CD14-positive monocyte (primary cell): ENCODE data around the gene CFAP43. TPM values are rescaled to one million over a fixed set of nuclear protein-coding genes. Genes with fewer than 3 reads are reported as not detected.

ENCODE experiments used
- DNase-seq, 3 donors: peaks; one replicate each; pipeline ENCODE4 v3.0.0-alpha.2; 2011 to 2022
- H2AFZ ChIP-seq: 2 replicates; pipeline ENCODE4 v1.6.0; 2012; ENCODE audit warnings: mild to moderate bottlenecking, low read depth, low read length, inconsistent platforms; ENCODE audit not compliant: insufficient read depth, poor library complexity, severe bottlenecking
- H3K27ac ChIP-seq, 2 donors: 1 replicate in 1 of 2; 2 replicates in 1 of 2; pipeline ENCODE4 v1.5.1; 2012 to 2013; ENCODE audit warnings: low read length in 2 of 2, control low read depth in 1 of 2, inconsistent platforms in 1 of 2, low read depth in 1 of 2, mild to moderate bottlenecking in 1 of 2
- H3K27me3 ChIP-seq, 2 donors: one replicate each; pipeline versions ENCODE4 v1.6.0 to v1.6.1; 2011 to 2013; ENCODE audit warnings: low read length in 2 of 2; ENCODE audit not compliant: control insufficient read depth in 2 of 2, insufficient read depth in 2 of 2
- H3K36me3 ChIP-seq, 2 donors: replicated peaks in 1 of 2; 1 replicate in 1 of 2; 2 replicates in 1 of 2; pipeline versions ENCODE4 v1.5.1 to v1.6.1; 2012 to 2013; ENCODE audit warnings: low read length in 2 of 2, control low read depth in 1 of 2, inconsistent platforms in 1 of 2, mild to moderate bottlenecking in 1 of 2; ENCODE audit not compliant: insufficient read depth in 2 of 2, control insufficient read depth in 1 of 2
- H3K4me1 ChIP-seq, 2 donors: 1 replicate in 1 of 2; 2 replicates in 1 of 2; pipeline versions ENCODE4 v1.5.1 to v1.6.1; 2012 to 2013; ENCODE audit warnings: low read length in 2 of 2, control low read depth in 1 of 2, inconsistent platforms in 1 of 2, mild to moderate bottlenecking in 1 of 2, moderate library complexity in 1 of 2; ENCODE audit not compliant: insufficient read depth in 2 of 2, control insufficient read depth in 1 of 2
- H3K4me2 ChIP-seq: replicated peaks from 2 replicates; pipeline ENCODE3; 2012; ENCODE audit warnings: low read length, moderate library complexity, mild to moderate bottlenecking; ENCODE audit not compliant: poor library complexity, severe bottlenecking; ENCODE audit errors: extremely low read depth
- H3K4me3 ChIP-seq, 3 experiments: fragments of 200-600 bp in 1 of 3; sonication (generic) in 1 of 3; replicated peaks in 1 of 3; 1 replicate in 2 of 3; 2 replicates in 1 of 3; pipeline ENCODE4 v1.5.1; 2011 to 2013; ENCODE audit warnings: low read length in 3 of 3, mild to moderate bottlenecking in 3 of 3, control low read depth in 2 of 3, low read depth in 2 of 3, inconsistent platforms in 1 of 3, moderate library complexity in 1 of 3
- H3K79me2 ChIP-seq: 2 replicates; pipeline ENCODE4 v1.6.0; 2012; ENCODE audit warnings: mild to moderate bottlenecking, control low read depth, inconsistent platforms, low read length, moderate library complexity; ENCODE audit not compliant: insufficient read depth
- H3K9ac ChIP-seq: 2 replicates; pipeline ENCODE4 v1.6.0; 2017; ENCODE audit warnings: low read length, mild to moderate bottlenecking; ENCODE audit not compliant: insufficient read depth, poor library complexity, severe bottlenecking
- H3K9me3 ChIP-seq, 2 donors: replicated peaks in 1 of 2; 1 replicate in 1 of 2; 2 replicates in 1 of 2; pipeline versions ENCODE4 v1.5.1 to v1.6.1; 2012 to 2013; ENCODE audit warnings: low read length in 2 of 2, control low read depth in 1 of 2; ENCODE audit not compliant: control insufficient read depth in 1 of 2, insufficient read depth in 1 of 2
- H4K20me1 ChIP-seq: 2 replicates; pipeline ENCODE4 v1.6.0; 2012; ENCODE audit warnings: mild to moderate bottlenecking, low read length, control low read depth, moderate library complexity; ENCODE audit not compliant: insufficient read depth
- H3K27ac Mint-ChIP-seq, 7 donors: one replicate each; pipeline ENCODE4 v1.8.0; 2020; ENCODE audit warnings: mild to moderate bottlenecking in 7 of 7, mixed read lengths in 7 of 7, moderate library complexity in 6 of 7, inconsistent platforms in 2 of 7
- H3K27me3 Mint-ChIP-seq, 3 donors: one replicate each; pipeline ENCODE4 v1.8.0; 2021 to 2022; ENCODE audit warnings: low read depth in 3 of 3, mild to moderate bottlenecking in 3 of 3, mixed read lengths in 3 of 3, moderate library complexity in 3 of 3, inconsistent platforms in 1 of 3
- H3K36me3 Mint-ChIP-seq, 2 donors: one replicate each; pipeline ENCODE4 v1.8.0; 2020; ENCODE audit warnings: mixed read lengths in 2 of 2, inconsistent platforms in 1 of 2, mild to moderate bottlenecking in 1 of 2
- H3K4me1 Mint-ChIP-seq: one replicate; pipeline ENCODE4 v1.8.0; 2020; ENCODE audit warnings: mild to moderate bottlenecking, mixed read lengths
- H3K4me3 Mint-ChIP-seq, 2 donors: one replicate each; pipeline ENCODE4 v1.8.0; 2020; ENCODE audit warnings: mild to moderate bottlenecking in 2 of 2, mixed read lengths in 2 of 2, moderate library complexity in 1 of 2
- H3K9me3 Mint-ChIP-seq, 7 donors: one replicate each; pipeline ENCODE4 v1.8.0; 2020 to 2022; ENCODE audit warnings: mixed read lengths in 7 of 7, mild to moderate bottlenecking in 6 of 7, moderate library complexity in 6 of 7, inconsistent platforms in 2 of 7
- CTCF ChIP-seq: fragments of 200-600 bp; IDR thresholded peaks from one replicate; pipeline ENCODE4 v1.8.0; 2022; ENCODE audit warnings: antibody characterized with exemption, mild to moderate bottlenecking
- WGBS: methylation state at CpG from one replicate; pipeline ENCODE4 v1.1.5; 2013; ENCODE audit warnings: missing lambda C conversion rate; ENCODE audit not compliant: insufficient coverage; 5-methylcytosine and 5-hydroxymethylcytosine counted together
- intact Hi-C, 2 donors: fragments of 100-400 bp; cut with micrococcal nuclease; formaldehyde crosslinking; loops; one replicate each; pipeline versions ENCODE4 v1.15.0 to v1.15.1; 2023
- polyA plus RNA-seq, 3 donors: library from polyadenylated mRNA; depleted of rRNA in 1 of 3; unstranded in 2 of 3; stranded (reverse) in 1 of 3; fragments of 300-500 nt in 2 of 3; fragments of >200 nt in 1 of 3; fragmentation: Illumina TruSeq in 2 of 3; gene quantifications; 1 replicate in 2 of 3; 2 replicates in 1 of 3; pipeline ENCODE4 v1.2.3, GENCODE V29; 2012 to 2021

The CFAP43 gene
- polyA plus RNA-seq, 3 donors, result 0.06 TPM; not detected in 2

- no peaks in the 10 kb centered on the region for H4K20me1 ChIP-seq
- no peaks in the 10 kb centered on the region for H3K4me1 ChIP-seq
- no CpG with 5 or more reads among the region's 1 CpG for WGBS
- Mint-ChIP-seq H3K4me1 (no peaks in the 10 kb centered on the region), H3K27ac (no peak overlapping the region), H3K4me3 (no peak overlapping the region), H3K9me3 (peaks cover 0 to 6% (median 1%) of the 10 kb centered on the region in 7 donors), H3K27me3 (peaks cover 0 to 1% (median 0%) of the 10 kb centered on the region in 3 donors), H3K36me3 (no peaks in the 10 kb centered on the region)
- H3K4me2 ChIP-seq, result no peak overlapping the region
- H2AFZ ChIP-seq, result no peak overlapping the region
- H3K36me3 ChIP-seq, result no peaks in the 10 kb centered on the region
- H3K9ac ChIP-seq, result no peak overlapping the region
- no peak for TF ChIP-seq CTCF
- no peaks in the 10 kb centered on the region for H3K79me2 ChIP-seq
- H3K27ac ChIP-seq, result no peak overlapping the region
- H3K4me3 ChIP-seq, result no peak overlapping the region
- intact Hi-C loops, result no loop called here
- H3K27me3 ChIP-seq, result no peaks in the 10 kb centered on the region
- H3K9me3 ChIP-seq, result peaks cover 0 to 4% of the 10 kb centered on the region in 2 donors
- no peak for DNase-seq
These were observed 131.4 kb downstream of the CFAP43 start for GRCh38 chr10:104100795-104101194.

- Histone ChIP-seq H3K9me3 (peaks cover 0 to 4% of the 10 kb centered on the region in 2 donors), H3K36me3 (no peaks in the 10 kb centered on the region), H2AFZ (no peak overlapping the region), H3K79me2 (no peaks in the 10 kb centered on the region), H3K4me1 (no peaks in the 10 kb centered on the region), H3K27me3 (no peaks in the 10 kb centered on the region), H4K20me1 (no peaks in the 10 kb centered on the region), H3K4me3 (no peak overlapping the region), H3K9ac (no peak overlapping the region), H3K4me2 (no peak overlapping the region), H3K27ac (no peak overlapping the region)
- Mint-ChIP-seq H3K27ac (no peak overlapping the region), H3K27me3 (peaks cover 0 to 1% (median 0%) of the 10 kb centered on the region in 3 donors), H3K4me1 (no peaks in the 10 kb centered on the region), H3K36me3 (no peaks in the 10 kb centered on the region), H3K4me3 (no peak overlapping the region), H3K9me3 (peaks cover 0 to 6% (median 1%) of the 10 kb centered on the region in 7 donors)
- TF ChIP-seq CTCF, result no peak
- DNase-seq, result no peak
- intact Hi-C loops, result no loop called here
These were observed 132.2 kb downstream of the CFAP43 start for GRCh38 chr10:104099941-104100340.
